Subcutaneous adipose tissue (tissue), 4 donors: ENCODE results near the gene CD82. TPM values are rescaled to one million over a fixed set of nuclear protein-coding genes. Genes with fewer than 3 reads are reported as not detected.

ENCODE experiments used
- total RNA-seq, 4 donors: library from RNA; depleted of rRNA; stranded (reverse); fragments of >200 nt; gene quantifications; one replicate each; pipeline ENCODE4 v1.1.0, GENCODE V29; 2016
- TF ChIP-seq, protein P1 (sequence below): fragments of 450-650 bp; IDR thresholded peaks from one replicate; pipeline ENCODE4 v1.5.1; 2016; ENCODE audit warnings: low read depth, mild to moderate bottlenecking, control low read depth, antibody characterized with exemption, moderate library complexity

The CD82 gene
- total RNA-seq, 4 donors from 2014 or later, result 9.0 to 19.4 (median 14.3) TPM

DNA sequence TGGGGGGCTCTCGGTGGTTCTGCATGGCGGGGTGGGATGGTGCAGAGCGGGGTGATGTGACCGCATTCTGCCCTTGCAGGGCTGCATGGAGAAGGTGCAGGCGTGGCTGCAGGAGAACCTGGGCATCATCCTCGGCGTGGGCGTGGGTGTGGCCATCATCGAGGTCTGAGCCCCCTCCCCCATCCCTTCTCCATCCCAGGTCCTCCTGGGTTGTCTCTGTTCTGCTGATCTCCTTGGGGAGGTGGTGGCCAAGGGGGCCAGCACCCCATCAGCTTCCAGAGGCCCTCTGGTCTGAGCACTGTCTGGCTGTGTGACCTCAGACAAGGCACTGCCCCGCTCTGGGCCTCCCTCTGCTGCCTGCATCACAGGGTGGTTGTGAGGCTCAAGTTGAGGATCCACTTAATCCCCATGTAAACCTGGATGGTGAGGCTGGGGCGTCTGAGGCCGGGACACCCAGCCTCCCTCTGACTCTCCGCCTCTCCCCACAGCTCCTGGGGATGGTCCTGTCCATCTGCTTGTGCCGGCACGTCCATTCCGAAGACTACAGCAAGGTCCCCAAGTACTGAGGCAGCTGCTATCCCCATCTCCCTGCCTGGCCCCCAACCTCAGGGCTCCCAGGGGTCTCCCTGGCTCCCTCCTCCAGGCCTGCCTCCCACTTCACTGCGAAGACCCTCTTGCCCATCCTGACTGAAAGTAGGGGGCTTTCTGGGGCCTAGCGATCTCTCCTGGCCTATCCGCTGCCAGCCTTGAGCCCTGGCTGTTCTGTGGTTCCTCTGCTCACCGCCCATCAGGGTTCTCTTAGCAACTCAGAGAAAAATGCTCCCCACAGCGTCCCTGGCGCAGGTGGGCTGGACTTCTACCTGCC, 53.3 kb downstream of the CD82 start:
- TF ChIP-seq, protein P1, sequence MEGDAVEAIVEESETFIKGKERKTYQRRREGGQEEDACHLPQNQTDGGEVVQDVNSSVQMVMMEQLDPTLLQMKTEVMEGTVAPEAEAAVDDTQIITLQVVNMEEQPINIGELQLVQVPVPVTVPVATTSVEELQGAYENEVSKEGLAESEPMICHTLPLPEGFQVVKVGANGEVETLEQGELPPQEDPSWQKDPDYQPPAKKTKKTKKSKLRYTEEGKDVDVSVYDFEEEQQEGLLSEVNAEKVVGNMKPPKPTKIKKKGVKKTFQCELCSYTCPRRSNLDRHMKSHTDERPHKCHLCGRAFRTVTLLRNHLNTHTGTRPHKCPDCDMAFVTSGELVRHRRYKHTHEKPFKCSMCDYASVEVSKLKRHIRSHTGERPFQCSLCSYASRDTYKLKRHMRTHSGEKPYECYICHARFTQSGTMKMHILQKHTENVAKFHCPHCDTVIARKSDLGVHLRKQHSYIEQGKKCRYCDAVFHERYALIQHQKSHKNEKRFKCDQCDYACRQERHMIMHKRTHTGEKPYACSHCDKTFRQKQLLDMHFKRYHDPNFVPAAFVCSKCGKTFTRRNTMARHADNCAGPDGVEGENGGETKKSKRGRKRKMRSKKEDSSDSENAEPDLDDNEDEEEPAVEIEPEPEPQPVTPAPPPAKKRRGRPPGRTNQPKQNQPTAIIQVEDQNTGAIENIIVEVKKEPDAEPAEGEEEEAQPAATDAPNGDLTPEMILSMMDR, result no peak

DNA sequence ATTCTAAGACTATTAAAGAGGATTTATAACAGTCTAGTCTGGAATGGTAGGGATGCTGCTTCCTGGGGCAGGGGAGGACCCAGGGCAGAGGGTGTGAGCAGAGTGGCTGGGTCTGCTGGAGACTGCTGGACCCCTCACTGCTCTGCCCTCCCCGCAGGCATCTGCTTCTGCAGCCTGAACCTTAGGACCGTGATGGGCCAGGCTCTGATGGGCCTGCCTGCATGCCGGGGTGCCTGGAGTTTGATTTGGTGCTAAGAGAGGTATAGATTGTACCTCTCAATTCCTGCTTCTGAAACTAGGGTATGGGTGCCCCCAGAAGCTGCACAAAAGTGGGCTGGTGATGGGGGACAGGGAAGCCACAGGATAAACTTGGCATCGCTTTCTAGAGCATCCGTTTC, 54.9 kb downstream of the CD82 start:
- TF ChIP-seq, protein P1, result no peak

DNA sequence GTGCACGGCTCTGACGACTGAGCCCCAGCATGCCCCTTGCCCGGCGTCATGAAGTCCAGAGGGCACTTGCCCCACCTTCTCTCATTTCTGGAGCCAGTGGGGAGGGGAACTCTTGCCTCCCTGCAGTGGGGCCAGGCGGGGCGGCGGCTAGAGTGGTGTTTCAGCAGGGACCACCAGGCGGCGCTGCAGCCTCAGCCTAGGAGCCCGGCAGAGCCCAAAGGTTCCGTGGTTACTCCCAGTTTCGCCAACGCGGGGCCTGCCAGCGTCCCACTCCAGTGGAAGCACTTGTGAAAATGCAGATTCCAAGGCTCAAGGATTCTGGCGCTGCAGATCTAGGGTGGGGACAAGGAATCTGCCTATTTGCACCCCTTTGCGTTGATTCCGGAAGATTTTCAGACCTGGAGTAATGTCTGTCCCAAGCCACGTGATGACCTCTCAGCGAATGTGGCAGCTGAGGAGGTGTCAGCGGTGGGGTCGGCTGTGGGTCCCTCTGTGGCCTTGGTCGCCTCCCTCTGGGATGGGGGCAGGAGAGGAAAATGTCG, 55.7 kb downstream of the CD82 start:
- TF ChIP-seq, protein P1, result no peak

DNA sequence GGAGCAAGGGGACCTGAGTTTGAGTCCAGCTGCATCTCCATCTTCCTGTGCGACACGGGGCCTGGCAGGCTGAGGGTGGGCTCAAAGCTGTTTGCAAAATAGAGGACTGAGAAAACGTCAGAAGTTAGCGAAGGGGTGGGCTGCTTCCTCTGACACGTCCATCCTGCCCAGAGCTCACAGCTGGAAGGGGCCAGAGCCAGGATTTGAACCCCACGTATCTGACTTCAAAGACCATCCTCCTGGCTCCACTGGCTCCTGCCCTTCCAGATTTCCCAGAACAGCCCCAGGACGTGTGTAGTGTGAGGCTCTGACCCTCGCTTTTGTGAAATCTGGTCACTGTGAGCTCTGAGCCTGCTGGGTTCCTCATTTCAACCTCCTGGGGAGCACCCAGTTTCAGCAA, 56.3 kb downstream of the CD82 start:
- TF ChIP-seq, protein P1, result no peak

DNA sequence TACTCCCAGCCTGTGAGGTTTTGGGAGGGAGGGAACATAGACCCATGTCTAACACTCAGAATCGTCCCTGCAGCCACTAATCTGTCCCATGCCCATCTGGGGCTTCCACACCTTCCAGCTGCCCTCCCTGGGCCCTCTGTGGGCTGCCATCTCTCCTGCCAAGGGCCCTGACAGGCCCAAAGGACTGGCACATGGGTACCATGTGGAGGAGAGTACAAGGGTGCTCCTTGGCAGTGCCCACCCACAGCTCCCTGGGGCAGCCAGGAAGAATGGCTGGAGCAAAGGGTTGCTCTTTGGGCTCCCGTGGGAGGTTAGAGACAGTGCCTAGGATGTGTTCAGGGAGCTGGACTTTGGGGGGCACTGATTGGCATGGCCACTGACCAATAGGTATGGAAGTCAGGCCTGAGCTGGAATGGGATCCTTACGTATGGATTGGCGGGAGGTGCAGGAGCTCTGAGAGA, 56.8 kb downstream of the CD82 start:
- TF ChIP-seq, protein P1, result no peak

DNA sequence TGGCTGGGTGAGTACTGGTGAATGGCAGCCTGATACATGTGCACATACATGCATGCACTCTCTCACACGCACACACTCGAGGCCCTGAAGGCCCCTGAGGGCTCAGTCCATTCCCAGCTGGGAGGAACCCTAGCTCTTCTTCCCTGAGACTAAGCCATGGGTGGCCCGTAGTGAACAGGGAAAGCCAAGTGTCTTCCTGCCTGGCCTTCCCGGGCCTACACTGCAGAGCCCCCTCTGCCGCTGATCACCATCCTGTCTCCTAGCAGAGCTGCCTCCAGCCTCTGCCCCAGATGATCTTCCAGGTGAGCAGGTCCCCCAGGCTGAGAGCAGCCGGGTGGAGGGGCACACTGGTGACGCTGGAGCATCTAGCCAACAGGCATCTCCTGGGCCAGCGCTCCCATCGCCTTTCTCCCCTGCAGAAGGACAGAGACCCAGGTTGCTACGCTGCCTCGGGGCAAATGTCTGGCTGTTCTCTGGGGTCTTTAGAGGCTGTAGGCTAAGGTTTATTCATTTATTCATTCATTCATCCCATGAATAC, 57.3 kb downstream of the CD82 start:
- TF ChIP-seq, protein P1, result no peak

DNA sequence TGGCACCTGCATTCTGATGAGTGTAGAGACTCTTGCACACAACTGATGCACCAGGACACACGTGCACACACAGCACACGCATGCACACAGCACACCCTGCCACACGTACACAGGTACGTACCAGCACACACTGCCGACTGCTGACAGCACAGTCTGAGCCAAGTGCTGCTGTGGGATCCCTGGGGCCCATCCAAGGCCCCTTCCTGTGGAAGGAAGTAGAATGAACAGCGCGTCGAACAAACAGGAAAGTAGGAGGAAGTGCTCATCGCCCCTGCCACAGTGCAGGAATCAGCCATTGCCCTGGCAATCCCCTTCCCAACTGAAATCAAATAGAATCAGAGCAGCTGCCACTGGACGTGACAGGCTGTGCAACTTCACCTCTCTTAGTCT, 57.9 kb downstream of the CD82 start:
- TF ChIP-seq, protein P1, result no peak
